GM12865 (cell line): Measurements from ENCODE around the gene PELI2.

ENCODE experiments used
- DNase-seq: peaks from one replicate; pipeline ENCODE4 v3.0.0; 2010; ENCODE audit warnings: low read depth
- H3K4me3 ChIP-seq: 2 replicates; pipeline ENCODE4 v1.5.1; 2011; ENCODE audit warnings: mild to moderate bottlenecking, low read depth, low read length, control low read depth
- TF ChIP-seq, protein P1 (sequence below): IDR thresholded peaks from 2 replicates; pipeline ENCODE4 v1.5.1; 2011; ENCODE audit warnings: low read length, control low read depth, low read depth, inconsistent platforms; ENCODE audit not compliant: insufficient read depth; ENCODE audit errors: missing control alignments

The PELI2 gene

DNA sequence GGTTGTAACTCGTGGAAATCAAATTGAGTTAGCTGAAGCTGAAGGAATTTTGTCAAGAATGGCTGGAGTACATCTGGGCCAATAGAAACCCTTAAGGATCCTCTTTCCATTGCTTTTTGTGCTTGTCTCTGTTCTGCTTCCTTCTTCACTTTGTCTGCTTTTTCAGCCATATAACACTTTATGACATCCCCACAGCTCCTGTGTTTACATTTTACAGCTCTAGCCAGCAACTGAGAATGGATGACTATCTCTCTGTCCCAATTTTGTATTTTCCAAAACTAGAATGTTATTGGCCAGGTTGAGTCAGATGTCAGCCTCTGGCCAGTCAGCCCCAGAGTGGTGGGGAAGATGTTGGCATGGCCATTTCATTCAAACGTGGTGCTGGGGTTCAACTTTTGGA is 57.6 kb downstream of the PELI2 start:
- DNase-seq = no peak
- TF ChIP-seq, protein P1, sequence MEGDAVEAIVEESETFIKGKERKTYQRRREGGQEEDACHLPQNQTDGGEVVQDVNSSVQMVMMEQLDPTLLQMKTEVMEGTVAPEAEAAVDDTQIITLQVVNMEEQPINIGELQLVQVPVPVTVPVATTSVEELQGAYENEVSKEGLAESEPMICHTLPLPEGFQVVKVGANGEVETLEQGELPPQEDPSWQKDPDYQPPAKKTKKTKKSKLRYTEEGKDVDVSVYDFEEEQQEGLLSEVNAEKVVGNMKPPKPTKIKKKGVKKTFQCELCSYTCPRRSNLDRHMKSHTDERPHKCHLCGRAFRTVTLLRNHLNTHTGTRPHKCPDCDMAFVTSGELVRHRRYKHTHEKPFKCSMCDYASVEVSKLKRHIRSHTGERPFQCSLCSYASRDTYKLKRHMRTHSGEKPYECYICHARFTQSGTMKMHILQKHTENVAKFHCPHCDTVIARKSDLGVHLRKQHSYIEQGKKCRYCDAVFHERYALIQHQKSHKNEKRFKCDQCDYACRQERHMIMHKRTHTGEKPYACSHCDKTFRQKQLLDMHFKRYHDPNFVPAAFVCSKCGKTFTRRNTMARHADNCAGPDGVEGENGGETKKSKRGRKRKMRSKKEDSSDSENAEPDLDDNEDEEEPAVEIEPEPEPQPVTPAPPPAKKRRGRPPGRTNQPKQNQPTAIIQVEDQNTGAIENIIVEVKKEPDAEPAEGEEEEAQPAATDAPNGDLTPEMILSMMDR = no peak
- no peak overlapping the region for H3K4me3 ChIP-seq

DNA sequence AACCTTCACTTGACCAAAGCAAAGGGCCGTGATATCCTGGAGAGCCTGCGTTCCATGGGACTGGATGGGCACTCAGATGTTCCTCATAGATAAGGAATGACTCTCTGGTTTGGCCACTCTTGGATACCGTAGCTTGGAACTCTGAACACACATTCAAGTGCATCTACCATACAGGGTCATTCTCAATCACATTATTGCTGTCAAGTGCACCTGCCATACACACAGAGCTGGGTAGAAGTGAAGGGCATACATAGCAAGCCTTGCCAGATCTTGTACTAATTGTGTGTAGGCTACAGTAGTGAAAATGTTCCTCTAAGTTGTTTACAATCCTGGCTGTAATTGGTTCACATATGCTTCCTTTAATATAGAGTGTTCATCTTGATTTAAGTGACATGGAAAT is 58.3 kb downstream of the PELI2 start:
- TF ChIP-seq, protein P1 = no peak
- H3K4me3 ChIP-seq = no peak overlapping the region
- no peak for DNase-seq

DNA sequence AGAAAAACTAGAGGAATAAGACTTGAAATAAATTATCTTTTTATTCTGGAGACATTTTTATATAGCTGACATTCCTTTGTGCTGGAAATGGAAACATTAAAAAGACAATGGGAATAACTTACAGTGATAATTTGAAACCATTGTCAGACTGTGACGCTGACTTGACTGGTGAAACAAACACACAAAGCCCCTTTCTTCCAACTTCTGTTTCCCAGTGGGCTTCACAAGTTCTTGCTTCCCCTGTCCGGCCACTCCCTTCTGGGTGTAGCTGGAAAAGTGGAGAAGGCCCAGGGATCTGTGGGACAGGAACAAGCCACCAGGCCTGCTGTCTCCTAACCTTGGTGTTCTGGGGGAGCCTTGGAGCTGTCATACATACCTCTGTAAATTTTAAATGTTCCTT is 58.8 kb downstream of the PELI2 start:
- no peak for DNase-seq
- H3K4me3 ChIP-seq = no peak overlapping the region
- TF ChIP-seq, protein P1 = no peak

DNA sequence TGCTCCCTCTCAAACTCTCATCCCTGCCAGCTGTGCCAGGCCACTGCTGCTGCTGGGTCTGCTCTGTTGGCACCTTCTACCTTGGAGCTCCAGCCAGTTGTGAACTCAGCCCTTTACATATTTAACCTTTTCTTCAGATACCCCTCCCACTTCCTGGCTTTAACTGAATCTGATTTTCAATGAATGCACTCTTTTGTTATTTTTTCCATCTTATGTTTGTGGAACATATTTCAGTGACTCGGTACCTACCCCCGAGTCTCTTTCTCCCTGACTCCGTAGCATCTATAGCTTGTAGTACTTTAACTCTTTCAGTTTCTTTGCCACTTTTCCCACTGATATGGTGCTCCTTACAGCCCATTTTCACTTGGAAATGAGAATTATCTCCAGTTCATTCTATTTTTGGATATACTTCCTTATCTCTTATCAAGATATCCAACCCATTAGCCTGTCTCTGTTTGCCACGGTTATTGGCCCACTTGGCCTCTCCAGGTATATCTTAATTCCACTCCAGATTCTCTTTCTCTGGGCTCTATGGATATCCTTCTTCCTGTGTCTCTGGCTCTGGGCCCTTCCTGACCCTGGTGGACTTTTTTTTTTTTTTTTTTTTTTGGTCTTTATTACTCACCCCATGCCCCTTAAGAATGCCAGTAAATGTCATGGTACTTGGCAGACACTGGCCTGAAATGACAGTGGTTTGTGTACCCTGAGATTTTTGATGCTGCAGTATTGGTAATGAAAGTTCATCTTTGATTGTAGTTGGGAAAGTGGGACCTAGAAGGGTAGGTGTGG is 62.7 kb downstream of the PELI2 start:
- TF ChIP-seq, protein P1 = no peak
- no peak for DNase-seq

DNA sequence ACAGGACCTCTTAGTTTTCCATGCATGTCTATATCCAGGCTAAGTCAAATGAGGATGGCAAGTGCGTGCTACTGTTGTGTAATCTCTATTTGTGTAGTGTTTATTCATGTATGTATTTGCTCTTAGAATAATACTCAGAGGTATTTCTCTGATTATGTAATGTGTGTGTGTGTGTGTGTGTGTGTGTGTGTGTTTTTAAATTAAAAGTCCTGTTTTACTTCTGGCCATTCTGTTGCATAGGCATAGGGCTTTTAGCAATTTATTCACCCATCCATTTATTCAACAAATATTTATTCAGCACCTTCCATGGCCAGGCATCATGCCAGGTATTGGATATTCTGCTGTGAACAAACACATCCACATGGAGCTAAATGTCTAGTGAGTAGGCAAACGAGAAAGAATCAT is 63.5 kb downstream of the PELI2 start:
- DNase-seq = no peak
- TF ChIP-seq, protein P1 = no peak
- no peak overlapping the region for H3K4me3 ChIP-seq

More for the DNA sequence above, 62.7 kb downstream of the PELI2 start:
- no peak overlapping the region for H3K4me3 ChIP-seq

DNA sequence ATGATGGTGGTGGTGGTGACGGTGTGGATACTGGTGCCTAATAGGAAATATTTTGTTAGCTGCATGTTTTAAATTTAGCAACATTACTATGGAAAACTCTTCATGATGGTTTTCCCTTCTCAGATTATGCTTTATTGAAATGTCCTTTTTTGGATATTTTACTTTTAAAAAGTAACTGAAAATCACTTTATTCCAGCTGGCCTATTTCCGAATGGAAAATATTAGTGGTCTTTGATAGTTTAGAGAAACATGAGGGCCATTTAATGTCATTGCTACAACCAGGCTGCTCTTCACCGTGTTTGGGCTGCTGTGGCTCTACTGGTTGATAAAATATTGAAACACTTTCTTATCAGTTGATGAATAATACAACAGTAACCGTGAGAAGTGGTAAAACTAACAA is 64.2 kb downstream of the PELI2 start:
- no peak for DNase-seq
- no peak overlapping the region for H3K4me3 ChIP-seq
- TF ChIP-seq, protein P1 = no peak

DNA sequence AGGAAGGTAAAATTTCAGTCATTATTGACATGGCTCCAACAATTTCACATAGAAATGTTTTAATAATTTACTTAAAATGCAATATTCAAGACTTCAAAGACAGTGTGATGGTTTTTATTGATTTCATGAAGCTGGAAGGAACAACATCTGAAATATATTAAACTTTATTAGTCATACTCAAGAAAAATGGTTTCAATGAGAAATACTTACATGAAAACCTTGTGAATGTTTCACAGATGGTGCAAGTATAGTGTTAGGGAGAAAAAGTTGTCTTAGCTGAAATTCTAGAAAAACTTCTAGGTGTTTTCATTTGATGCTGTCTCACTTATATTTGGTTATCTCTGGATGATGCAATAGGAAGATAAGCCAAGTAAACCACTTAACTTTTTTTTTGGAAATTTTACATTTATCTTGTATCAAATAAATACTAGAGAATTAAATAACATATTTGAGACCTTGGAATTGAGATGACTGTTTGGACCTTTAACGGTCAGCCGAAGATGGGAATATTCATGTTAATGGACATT is 65.5 kb downstream of the PELI2 start:
- no peak for DNase-seq
- TF ChIP-seq, protein P1 = no peak
- no peak overlapping the region for H3K4me3 ChIP-seq
